WTC11 (cell line): Measurements from ENCODE around the gene DDRGK1. TPM values are rescaled to one million over a fixed set of nuclear protein-coding genes. Genes with fewer than 3 reads are reported as not detected.

Source experiments
- ATAC-seq: fragments of 200-7000 bp; cut with Tn5 transposase; 2 replicates; pipeline ENCODE4 v1.10.0; 2021; ENCODE audit warnings: mild to moderate bottlenecking, moderate library complexity
- CTCF ChIA-PET: fragments of 300-600 bp; sonication (Branson Sonifier 250); formaldehyde crosslinking; loops from one replicate; lab custom pipeline; 2021; ENCODE audit warnings: antibody characterized with exemption; lab: Charles Lee
- POLR2A ChIA-PET: fragments of 350-600 bp; sonication (Branson Sonifier 250); formaldehyde crosslinking; loops from one replicate; lab custom pipeline; 2021; ENCODE audit warnings: antibody characterized with exemption; lab: Charles Lee
- DNase-seq: peaks from one replicate; pipeline ENCODE4 v3.0.0; 2021; ENCODE audit warnings: low spot score
- H3K27ac Mint-ChIP-seq: 2 replicates; pipeline ENCODE4 v1.8.0; 2021; ENCODE audit warnings: mixed read lengths
- H3K27me3 Mint-ChIP-seq: 2 replicates; pipeline ENCODE4 v1.8.0; 2021; ENCODE audit warnings: low read depth, mild to moderate bottlenecking, moderate library complexity, mixed read lengths
- H3K36me3 Mint-ChIP-seq: 2 replicates; pipeline ENCODE4 v1.8.0; 2021; ENCODE audit warnings: mixed read lengths
- H3K4me1 Mint-ChIP-seq: 2 replicates; pipeline ENCODE4 v1.8.0; 2022; ENCODE audit warnings: mixed read lengths
- H3K4me3 Mint-ChIP-seq: 2 replicates; pipeline ENCODE4 v1.8.0; 2021; ENCODE audit warnings: mild to moderate bottlenecking, moderate library complexity, mixed read lengths
- H3K9me3 Mint-ChIP-seq: 2 replicates; pipeline ENCODE4 v1.8.0; 2021; ENCODE audit warnings: mixed read lengths
- CREB1 ChIP-seq: sonication (generic); formaldehyde crosslinking; IDR thresholded peaks from 2 replicates; pipeline ENCODE4 v1.8.0; 2023; ENCODE audit warnings: mild to moderate bottlenecking, missing genetic modification reagents
- CREM ChIP-seq: sonication (generic); formaldehyde crosslinking; IDR thresholded peaks from 2 replicates; pipeline ENCODE4 v1.8.1; 2022; ENCODE audit warnings: mild to moderate bottlenecking, missing genetic modification reagents, moderate library complexity
- FOXJ3 ChIP-seq: sonication (generic); formaldehyde crosslinking; IDR thresholded peaks from 2 replicates; pipeline ENCODE4 v1.9.0; 2021; ENCODE audit warnings: missing genetic modification reagents, mild to moderate bottlenecking, borderline replicate concordance
- GABPB1 ChIP-seq: sonication (generic); formaldehyde crosslinking; IDR thresholded peaks from 2 replicates; pipeline ENCODE4 v1.8.1; 2023; ENCODE audit warnings: mild to moderate bottlenecking, missing genetic modification reagents
- IRF2 ChIP-seq: sonication (generic); formaldehyde crosslinking; IDR thresholded peaks from 2 replicates; pipeline ENCODE4 v1.8.0; 2022; ENCODE audit warnings: low read depth, missing genetic modification reagents, borderline replicate concordance
- KAT7 ChIP-seq: sonication (generic); formaldehyde crosslinking; IDR thresholded peaks from 2 replicates; pipeline ENCODE4 v1.8.1; 2023; ENCODE audit warnings: missing genetic modification reagents, mild to moderate bottlenecking, borderline replicate concordance
- MXD4 ChIP-seq: fragments of 250-450 bp; sonication (Bioruptor Pico); IDR thresholded peaks from 2 replicates; pipeline ENCODE4 v1.8.0; 2021; ENCODE audit warnings: mild to moderate bottlenecking, moderate library complexity, borderline replicate concordance
- MYBL2 ChIP-seq: sonication (generic); formaldehyde crosslinking; IDR thresholded peaks from 2 replicates; pipeline ENCODE4 v1.8.1; 2023; ENCODE audit warnings: mild to moderate bottlenecking, moderate library complexity, missing genetic modification reagents
- SP1 ChIP-seq: sonication (generic); formaldehyde crosslinking; conservative IDR thresholded peaks from 2 replicates; pipeline ENCODE4 v1.8.1; 2022; ENCODE audit warnings: missing genetic modification reagents
- TEAD1 ChIP-seq: sonication (generic); formaldehyde crosslinking; IDR thresholded peaks from 2 replicates; pipeline ENCODE4 v1.8.0; 2022; ENCODE audit warnings: mild to moderate bottlenecking, missing genetic modification reagents
- TEAD4 ChIP-seq: sonication (generic); formaldehyde crosslinking; IDR thresholded peaks from 2 replicates; pipeline ENCODE4 v1.8.0; 2022; ENCODE audit warnings: mild to moderate bottlenecking, missing genetic modification reagents
- ZNF138 ChIP-seq: sonication (generic); formaldehyde crosslinking; conservative IDR thresholded peaks from 2 replicates; pipeline ENCODE4 v1.8.1; 2022; ENCODE audit warnings: mild to moderate bottlenecking, moderate library complexity, missing genetic modification reagents
- ZNF396 ChIP-seq: fragments of 250-450 bp; sonication (Bioruptor Pico); IDR thresholded peaks from 2 replicates; pipeline ENCODE4 v1.8.0; 2021; ENCODE audit warnings: mild to moderate bottlenecking, moderate library complexity, borderline replicate concordance
- ZNF416 ChIP-seq: fragments of 250-450 bp; sonication (Bioruptor Pico); IDR thresholded peaks from 2 replicates; pipeline ENCODE4 v1.9.0; 2021; ENCODE audit warnings: mild to moderate bottlenecking, inconsistent platforms
- total RNA-seq: library from RNA; stranded (reverse); gene quantifications from 3 replicates; pipeline ENCODE4 v1.2.3, GENCODE V29; 2021
- TF ChIP-seq, protein P1 (sequence below): sonication (generic); formaldehyde crosslinking; IDR thresholded peaks from 2 replicates; pipeline ENCODE4 v1.8.1; 2023; ENCODE audit warnings: mild to moderate bottlenecking, missing genetic modification reagents, borderline replicate concordance
- TF ChIP-seq, protein P2 (sequence below): sonication (generic); formaldehyde crosslinking; IDR thresholded peaks from 2 replicates; pipeline ENCODE4 v1.8.1; 2023; ENCODE audit warnings: mild to moderate bottlenecking, missing genetic modification reagents, moderate library complexity
- TF ChIP-seq, protein P3 (sequence below): sonication (generic); formaldehyde crosslinking; IDR thresholded peaks from 2 replicates; pipeline ENCODE4 v1.8.0; 2023; ENCODE audit warnings: missing genetic modification reagents
- TF ChIP-seq, protein P4 (sequence below): sonication (generic); formaldehyde crosslinking; IDR thresholded peaks from 2 replicates; pipeline ENCODE4 v1.8.0; 2022; ENCODE audit warnings: missing genetic modification reagents
- TF ChIP-seq, protein P5 (sequence below): sonication (generic); formaldehyde crosslinking; IDR thresholded peaks from 2 replicates; pipeline ENCODE4 v1.8.0; 2022; ENCODE audit warnings: mild to moderate bottlenecking, missing genetic modification reagents
- TF ChIP-seq, protein P6 (sequence below): sonication (generic); formaldehyde crosslinking; IDR thresholded peaks from 2 replicates; pipeline ENCODE4 v1.8.0; 2022; ENCODE audit warnings: mild to moderate bottlenecking, missing genetic modification reagents
- TF ChIP-seq, protein P7 (sequence below): fragments of 250-450 bp; sonication (Bioruptor Pico); IDR thresholded peaks from 2 replicates; pipeline ENCODE4 v1.9.0; 2021; ENCODE audit warnings: mild to moderate bottlenecking
- TF ChIP-seq, protein P8 (sequence below): fragments of 250-450 bp; sonication (Bioruptor Pico); IDR thresholded peaks from 2 replicates; pipeline ENCODE4 v1.9.0; 2021; ENCODE audit warnings: moderate library complexity, mild to moderate bottlenecking, inconsistent platforms, borderline replicate concordance

Gene DDRGK1
- total RNA-seq, 1 experiment from 2014 or later, result 46.4 TPM

DNA sequence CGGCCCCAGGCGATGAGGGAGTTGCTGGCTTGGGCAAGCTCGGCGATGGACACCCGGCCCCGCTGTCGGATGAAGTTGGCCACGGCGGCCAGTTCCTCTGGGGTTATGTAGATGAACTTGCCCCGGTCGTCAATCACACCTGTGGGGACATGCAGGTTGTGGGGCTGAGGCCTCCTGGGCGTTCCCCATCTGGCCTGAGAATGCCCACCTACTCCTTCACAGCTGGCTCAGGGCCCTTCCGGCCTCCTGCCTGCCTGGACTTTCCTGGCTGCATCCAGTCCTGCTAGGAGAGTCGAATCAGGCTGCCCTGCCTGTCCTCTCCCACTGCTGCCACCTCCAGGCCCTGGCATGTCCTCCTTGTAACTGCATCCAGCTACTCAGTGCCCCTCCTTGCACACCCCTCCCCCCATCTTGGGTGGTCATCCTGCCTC, 13.8 kb downstream of the DDRGK1 start (continued):
- TF ChIP-seq, protein P1, sequence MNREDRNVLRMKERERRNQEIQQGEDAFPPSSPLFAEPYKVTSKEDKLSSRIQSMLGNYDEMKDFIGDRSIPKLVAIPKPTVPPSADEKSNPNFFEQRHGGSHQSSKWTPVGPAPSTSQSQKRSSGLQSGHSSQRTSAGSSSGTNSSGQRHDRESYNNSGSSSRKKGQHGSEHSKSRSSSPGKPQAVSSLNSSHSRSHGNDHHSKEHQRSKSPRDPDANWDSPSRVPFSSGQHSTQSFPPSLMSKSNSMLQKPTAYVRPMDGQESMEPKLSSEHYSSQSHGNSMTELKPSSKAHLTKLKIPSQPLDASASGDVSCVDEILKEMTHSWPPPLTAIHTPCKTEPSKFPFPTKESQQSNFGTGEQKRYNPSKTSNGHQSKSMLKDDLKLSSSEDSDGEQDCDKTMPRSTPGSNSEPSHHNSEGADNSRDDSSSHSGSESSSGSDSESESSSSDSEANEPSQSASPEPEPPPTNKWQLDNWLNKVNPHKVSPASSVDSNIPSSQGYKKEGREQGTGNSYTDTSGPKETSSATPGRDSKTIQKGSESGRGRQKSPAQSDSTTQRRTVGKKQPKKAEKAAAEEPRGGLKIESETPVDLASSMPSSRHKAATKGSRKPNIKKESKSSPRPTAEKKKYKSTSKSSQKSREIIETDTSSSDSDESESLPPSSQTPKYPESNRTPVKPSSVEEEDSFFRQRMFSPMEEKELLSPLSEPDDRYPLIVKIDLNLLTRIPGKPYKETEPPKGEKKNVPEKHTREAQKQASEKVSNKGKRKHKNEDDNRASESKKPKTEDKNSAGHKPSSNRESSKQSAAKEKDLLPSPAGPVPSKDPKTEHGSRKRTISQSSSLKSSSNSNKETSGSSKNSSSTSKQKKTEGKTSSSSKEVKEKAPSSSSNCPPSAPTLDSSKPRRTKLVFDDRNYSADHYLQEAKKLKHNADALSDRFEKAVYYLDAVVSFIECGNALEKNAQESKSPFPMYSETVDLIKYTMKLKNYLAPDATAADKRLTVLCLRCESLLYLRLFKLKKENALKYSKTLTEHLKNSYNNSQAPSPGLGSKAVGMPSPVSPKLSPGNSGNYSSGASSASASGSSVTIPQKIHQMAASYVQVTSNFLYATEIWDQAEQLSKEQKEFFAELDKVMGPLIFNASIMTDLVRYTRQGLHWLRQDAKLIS, result no peak
- TF ChIP-seq CREB1 (CRISPR knock-in tag) (no peak), CREM (CRISPR knock-in tag) (no peak), FOXJ3 (CRISPR knock-in tag) (no peak), MYBL2 (CRISPR knock-in tag) (no peak), ZNF396 (no peak)
- TF ChIP-seq, protein P2, sequence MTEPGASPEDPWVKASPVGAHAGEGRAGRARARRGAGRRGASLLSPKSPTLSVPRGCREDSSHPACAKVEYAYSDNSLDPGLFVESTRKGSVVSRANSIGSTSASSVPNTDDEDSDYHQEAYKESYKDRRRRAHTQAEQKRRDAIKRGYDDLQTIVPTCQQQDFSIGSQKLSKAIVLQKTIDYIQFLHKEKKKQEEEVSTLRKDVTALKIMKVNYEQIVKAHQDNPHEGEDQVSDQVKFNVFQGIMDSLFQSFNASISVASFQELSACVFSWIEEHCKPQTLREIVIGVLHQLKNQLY, result no peak

DNA sequence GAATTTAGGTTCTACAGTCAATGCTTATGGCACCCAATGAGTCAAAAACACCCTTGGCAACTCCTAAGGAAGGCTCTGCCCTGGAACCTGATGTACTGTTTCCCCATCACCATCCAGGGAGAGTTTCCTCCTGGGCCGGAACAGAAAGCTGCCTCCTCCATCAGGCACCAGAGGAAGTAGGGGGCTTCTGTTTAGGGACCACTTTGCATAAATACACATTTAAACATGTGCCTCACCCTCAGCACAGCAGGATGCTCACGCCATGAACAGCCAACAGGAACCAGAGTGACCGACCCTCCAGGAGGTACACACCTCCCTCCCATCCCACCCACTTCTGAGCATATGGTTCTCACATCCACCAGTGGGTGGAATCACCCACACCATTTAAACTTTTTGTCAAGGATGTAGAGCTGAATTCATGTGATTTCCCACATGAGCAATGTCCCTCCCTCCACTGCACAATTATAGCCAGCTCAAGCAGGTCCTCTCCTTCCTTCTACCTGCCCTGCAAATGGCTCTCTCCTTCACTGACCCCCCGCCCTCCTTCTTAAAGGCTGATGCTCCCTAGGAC, 14.8 kb downstream of the DDRGK1 start:
- no peaks in the 10 kb centered on the region for H3K9me3 Mint-ChIP-seq
- peaks cover 9% of the 10 kb centered on the region for H3K4me1 Mint-ChIP-seq
- H3K27ac Mint-ChIP-seq, result peak overlapping the region; percentile 64; the same call in 1 of the 2 replicates
- H3K36me3 Mint-ChIP-seq, result peaks cover 34% of the 10 kb centered on the region
- no peaks in the 10 kb centered on the region for H3K27me3 Mint-ChIP-seq
- ATAC-seq (no peak), DNase-seq (no peak)
- ChIA-PET CTCF (no interaction called here), POLR2A (no interaction called here)
- H3K4me3 Mint-ChIP-seq, result no peak overlapping the region
- TF ChIP-seq, protein P3, sequence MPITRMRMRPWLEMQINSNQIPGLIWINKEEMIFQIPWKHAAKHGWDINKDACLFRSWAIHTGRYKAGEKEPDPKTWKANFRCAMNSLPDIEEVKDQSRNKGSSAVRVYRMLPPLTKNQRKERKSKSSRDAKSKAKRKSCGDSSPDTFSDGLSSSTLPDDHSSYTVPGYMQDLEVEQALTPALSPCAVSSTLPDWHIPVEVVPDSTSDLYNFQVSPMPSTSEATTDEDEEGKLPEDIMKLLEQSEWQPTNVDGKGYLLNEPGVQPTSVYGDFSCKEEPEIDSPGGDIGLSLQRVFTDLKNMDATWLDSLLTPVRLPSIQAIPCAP (CRISPR knock-in tag), result no peak
- TF ChIP-seq KAT7 (CRISPR knock-in tag) (no peak), ZNF138 (CRISPR knock-in tag) (no peak), TEAD1 (CRISPR knock-in tag) (no peak), ZNF416 (CRISPR knock-in tag) (no peak), MXD4 (CRISPR knock-in tag) (no peak), GABPB1 (CRISPR knock-in tag) (no peak), TEAD4 (no peak), SP1 (no peak), IRF2 (CRISPR knock-in tag) (no peak)
- TF ChIP-seq, protein P4, sequence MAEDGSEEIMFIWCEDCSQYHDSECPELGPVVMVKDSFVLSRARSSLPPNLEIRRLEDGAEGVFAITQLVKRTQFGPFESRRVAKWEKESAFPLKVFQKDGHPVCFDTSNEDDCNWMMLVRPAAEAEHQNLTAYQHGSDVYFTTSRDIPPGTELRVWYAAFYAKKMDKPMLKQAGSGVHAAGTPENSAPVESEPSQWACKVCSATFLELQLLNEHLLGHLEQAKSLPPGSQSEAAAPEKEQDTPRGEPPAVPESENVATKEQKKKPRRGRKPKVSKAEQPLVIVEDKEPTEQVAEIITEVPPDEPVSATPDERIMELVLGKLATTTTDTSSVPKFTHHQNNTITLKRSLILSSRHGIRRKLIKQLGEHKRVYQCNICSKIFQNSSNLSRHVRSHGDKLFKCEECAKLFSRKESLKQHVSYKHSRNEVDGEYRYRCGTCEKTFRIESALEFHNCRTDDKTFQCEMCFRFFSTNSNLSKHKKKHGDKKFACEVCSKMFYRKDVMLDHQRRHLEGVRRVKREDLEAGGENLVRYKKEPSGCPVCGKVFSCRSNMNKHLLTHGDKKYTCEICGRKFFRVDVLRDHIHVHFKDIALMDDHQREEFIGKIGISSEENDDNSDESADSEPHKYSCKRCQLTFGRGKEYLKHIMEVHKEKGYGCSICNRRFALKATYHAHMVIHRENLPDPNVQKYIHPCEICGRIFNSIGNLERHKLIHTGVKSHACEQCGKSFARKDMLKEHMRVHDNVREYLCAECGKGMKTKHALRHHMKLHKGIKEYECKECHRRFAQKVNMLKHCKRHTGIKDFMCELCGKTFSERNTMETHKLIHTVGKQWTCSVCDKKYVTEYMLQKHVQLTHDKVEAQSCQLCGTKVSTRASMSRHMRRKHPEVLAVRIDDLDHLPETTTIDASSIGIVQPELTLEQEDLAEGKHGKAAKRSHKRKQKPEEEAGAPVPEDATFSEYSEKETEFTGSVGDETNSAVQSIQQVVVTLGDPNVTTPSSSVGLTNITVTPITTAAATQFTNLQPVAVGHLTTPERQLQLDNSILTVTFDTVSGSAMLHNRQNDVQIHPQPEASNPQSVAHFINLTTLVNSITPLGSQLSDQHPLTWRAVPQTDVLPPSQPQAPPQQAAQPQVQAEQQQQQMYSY (CRISPR knock-in tag), result no peak
- TF ChIP-seq, protein P5, sequence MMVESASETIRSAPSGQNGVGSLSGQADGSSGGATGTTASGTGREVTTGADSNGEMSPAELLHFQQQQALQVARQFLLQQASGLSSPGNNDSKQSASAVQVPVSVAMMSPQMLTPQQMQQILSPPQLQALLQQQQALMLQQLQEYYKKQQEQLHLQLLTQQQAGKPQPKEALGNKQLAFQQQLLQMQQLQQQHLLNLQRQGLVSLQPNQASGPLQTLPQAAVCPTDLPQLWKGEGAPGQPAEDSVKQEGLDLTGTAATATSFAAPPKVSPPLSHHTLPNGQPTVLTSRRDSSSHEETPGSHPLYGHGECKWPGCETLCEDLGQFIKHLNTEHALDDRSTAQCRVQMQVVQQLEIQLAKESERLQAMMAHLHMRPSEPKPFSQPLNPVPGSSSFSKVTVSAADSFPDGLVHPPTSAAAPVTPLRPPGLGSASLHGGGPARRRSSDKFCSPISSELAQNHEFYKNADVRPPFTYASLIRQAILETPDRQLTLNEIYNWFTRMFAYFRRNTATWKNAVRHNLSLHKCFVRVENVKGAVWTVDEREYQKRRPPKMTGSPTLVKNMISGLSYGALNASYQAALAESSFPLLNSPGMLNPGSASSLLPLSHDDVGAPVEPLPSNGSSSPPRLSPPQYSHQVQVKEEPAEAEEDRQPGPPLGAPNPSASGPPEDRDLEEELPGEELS, result no peak
- TF ChIP-seq, protein P6, sequence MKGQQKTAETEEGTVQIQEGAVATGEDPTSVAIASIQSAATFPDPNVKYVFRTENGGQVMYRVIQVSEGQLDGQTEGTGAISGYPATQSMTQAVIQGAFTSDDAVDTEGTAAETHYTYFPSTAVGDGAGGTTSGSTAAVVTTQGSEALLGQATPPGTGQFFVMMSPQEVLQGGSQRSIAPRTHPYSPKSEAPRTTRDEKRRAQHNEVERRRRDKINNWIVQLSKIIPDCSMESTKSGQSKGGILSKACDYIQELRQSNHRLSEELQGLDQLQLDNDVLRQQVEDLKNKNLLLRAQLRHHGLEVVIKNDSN (CRISPR knock-in tag), result no peak
- TF ChIP-seq, protein P7, sequence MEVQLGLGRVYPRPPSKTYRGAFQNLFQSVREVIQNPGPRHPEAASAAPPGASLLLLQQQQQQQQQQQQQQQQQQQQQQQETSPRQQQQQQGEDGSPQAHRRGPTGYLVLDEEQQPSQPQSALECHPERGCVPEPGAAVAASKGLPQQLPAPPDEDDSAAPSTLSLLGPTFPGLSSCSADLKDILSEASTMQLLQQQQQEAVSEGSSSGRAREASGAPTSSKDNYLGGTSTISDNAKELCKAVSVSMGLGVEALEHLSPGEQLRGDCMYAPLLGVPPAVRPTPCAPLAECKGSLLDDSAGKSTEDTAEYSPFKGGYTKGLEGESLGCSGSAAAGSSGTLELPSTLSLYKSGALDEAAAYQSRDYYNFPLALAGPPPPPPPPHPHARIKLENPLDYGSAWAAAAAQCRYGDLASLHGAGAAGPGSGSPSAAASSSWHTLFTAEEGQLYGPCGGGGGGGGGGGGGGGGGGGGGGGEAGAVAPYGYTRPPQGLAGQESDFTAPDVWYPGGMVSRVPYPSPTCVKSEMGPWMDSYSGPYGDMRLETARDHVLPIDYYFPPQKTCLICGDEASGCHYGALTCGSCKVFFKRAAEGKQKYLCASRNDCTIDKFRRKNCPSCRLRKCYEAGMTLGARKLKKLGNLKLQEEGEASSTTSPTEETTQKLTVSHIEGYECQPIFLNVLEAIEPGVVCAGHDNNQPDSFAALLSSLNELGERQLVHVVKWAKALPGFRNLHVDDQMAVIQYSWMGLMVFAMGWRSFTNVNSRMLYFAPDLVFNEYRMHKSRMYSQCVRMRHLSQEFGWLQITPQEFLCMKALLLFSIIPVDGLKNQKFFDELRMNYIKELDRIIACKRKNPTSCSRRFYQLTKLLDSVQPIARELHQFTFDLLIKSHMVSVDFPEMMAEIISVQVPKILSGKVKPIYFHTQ (CRISPR knock-in tag), result no peak
- TF ChIP-seq, protein P8, sequence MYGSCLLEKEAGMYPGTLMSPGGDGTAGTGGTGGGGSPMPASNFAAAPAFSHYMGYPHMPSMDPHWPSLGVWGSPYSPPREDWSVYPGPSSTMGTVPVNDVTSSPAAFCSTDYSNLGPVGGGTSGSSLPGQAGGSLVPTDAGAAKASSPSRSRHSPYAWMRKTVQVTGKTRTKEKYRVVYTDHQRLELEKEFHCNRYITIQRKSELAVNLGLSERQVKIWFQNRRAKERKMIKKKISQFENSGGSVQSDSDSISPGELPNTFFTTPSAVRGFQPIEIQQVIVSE (CRISPR knock-in tag), result no peak
